ENCODE data around the gene SRRM1. TPM values are rescaled to one million over a fixed set of nuclear protein-coding genes. Genes with fewer than 3 reads are reported as not detected.

The SRRM1 gene
- total RNA-seq, 1 experiment from 2014 or later: 128 TPM

GRCh38 chr1:24639881-24640280, 3.2 kb upstream of the SRRM1 start:
- Mint-ChIP-seq H3K9me3 (ENCODE audit: unreplicated experiment) (no peaks in the 10 kb centered on the region), H3K27me3 (ENCODE audit: insufficient read depth, unreplicated experiment) (peaks cover 2% of the 10 kb centered on the region), H3K36me3 (ENCODE audit: insufficient read depth, unreplicated experiment) (peaks cover 22% of the 10 kb centered on the region), H3K4me1 (ENCODE audit: low read depth, unreplicated experiment) (peaks cover 15% of the 10 kb centered on the region), H3K27ac (ENCODE audit: unreplicated experiment) (no peak overlapping the region), H3K4me3 (ENCODE audit: unreplicated experiment) (no peak overlapping the region)
- H3K36me3 ChIP-seq (ENCODE audit: control insufficient read depth, insufficient read depth, low read length): no peaks in the 10 kb centered on the region
- DNase-seq: no peak
- CTCF ChIA-PET: interaction anchor here (0.6 kb wide), 2 partner anchors 65 to 497 kb away, joined by 3 read pairs; partner anchors contain the start of gene IL22RA1
- POLR2A ChIA-PET: interaction anchor here (0.6 kb wide), 2 partner anchors 41 to 492 kb away, joined by 4 to 5 read pairs; no protein-coding TSS in a partner anchor
- no peak for TF ChIP-seq CTCF (IDR thresholded peaks at IDR 0.05; ENCODE audit: insufficient read depth in 1 of 2, low read depth in 1 of 2, low read length in 1 of 2, severe bottlenecking in 1 of 2, unreplicated experiment in 1 of 2)
- H3K4me1 ChIP-seq: peaks cover 9% of the 10 kb centered on the region
- intact Hi-C loops (cut with micrococcal nuclease; ENCODE audit: unreplicated experiment): loop anchor here (5.0 to 10.0 kb wide), 2 partner anchors 85 to 443 kb away; partner anchors contain the start of gene NCMAP
- no peak overlapping the region for H3K4me3 ChIP-seq (ENCODE audit: low read depth, low read length)
- no peaks in the 10 kb centered on the region for H3K27me3 ChIP-seq (replicated peaks; ENCODE audit: control insufficient read depth, insufficient read depth, low read length)
- no TSS peak for BruUV-seq (replicated peaks)
- H3K9me3 ChIP-seq: no peaks in the 10 kb centered on the region

- Histone ChIP-seq H3K27me3 (replicated peaks; ENCODE audit: control insufficient read depth, insufficient read depth, low read length) (no peaks in the 10 kb centered on the region), H3K4me1 (peaks cover 12% of the 10 kb centered on the region), H3K36me3 (ENCODE audit: control insufficient read depth, insufficient read depth, low read length) (no peaks in the 10 kb centered on the region), H3K4me3 (ENCODE audit: low read depth, low read length) (no peak overlapping the region), H3K9me3 (no peaks in the 10 kb centered on the region)
- H3K27ac Mint-ChIP-seq (ENCODE audit: unreplicated experiment): peak overlapping the region; percentile 88
- CTCF ChIA-PET: interaction anchor here (0.6 kb wide), 2 partner anchors 65 to 498 kb away, joined by 3 read pairs; partner anchors contain the start of gene IL22RA1
- no peak for DNase-seq
- TF ChIP-seq CTCF (IDR thresholded peaks at IDR 0.05; ENCODE audit: insufficient read depth in 1 of 2, low read depth in 1 of 2, low read length in 1 of 2, severe bottlenecking in 1 of 2, unreplicated experiment in 1 of 2): no peak
- POLR2A ChIA-PET: interaction anchor here (0.6 kb wide), 2 partner anchors 41 to 493 kb away, joined by 4 to 5 read pairs; no protein-coding TSS in a partner anchor
- intact Hi-C loops (cut with micrococcal nuclease; ENCODE audit: unreplicated experiment): no loop called here
- H3K27me3 Mint-ChIP-seq (ENCODE audit: insufficient read depth, unreplicated experiment): peaks cover 2% of the 10 kb centered on the region
- H3K4me3 Mint-ChIP-seq (ENCODE audit: unreplicated experiment): no peak overlapping the region
- H3K4me1 Mint-ChIP-seq (ENCODE audit: low read depth, unreplicated experiment): peaks cover 18% of the 10 kb centered on the region
- no peaks in the 10 kb centered on the region for H3K9me3 Mint-ChIP-seq (ENCODE audit: unreplicated experiment)
- peaks cover 24% of the 10 kb centered on the region for H3K36me3 Mint-ChIP-seq (ENCODE audit: insufficient read depth, unreplicated experiment)
- no TSS peak for BruUV-seq (replicated peaks)
These were observed 2.8 kb upstream of the SRRM1 start for GRCh38 chr1:24640288-24640687.

- Histone ChIP-seq H3K4me3 (ENCODE audit: low read depth, low read length) (peak overlapping the region; percentile 35), H3K27me3 (replicated peaks; ENCODE audit: control insufficient read depth, insufficient read depth, low read length) (no peaks in the 10 kb centered on the region), H3K9me3 (no peaks in the 10 kb centered on the region), H3K4me1 (peaks cover 12% of the 10 kb centered on the region), H3K36me3 (ENCODE audit: control insufficient read depth, insufficient read depth, low read length) (no peaks in the 10 kb centered on the region)
- no peak for TF ChIP-seq CTCF (IDR thresholded peaks at IDR 0.05; ENCODE audit: insufficient read depth in 1 of 2, low read depth in 1 of 2, low read length in 1 of 2, severe bottlenecking in 1 of 2, unreplicated experiment in 1 of 2)
- BruUV-seq (replicated peaks): no TSS peak
- ChIA-PET POLR2A (no interaction called here), CTCF (interaction anchor here (0.5 to 0.7 kb wide), 2 partner anchors 226 to 491 kb away, joined by 3 read pairs; partner anchors contain the start of gene NIPAL3)
- Mint-ChIP-seq H3K36me3 (ENCODE audit: insufficient read depth, unreplicated experiment) (peaks cover 38% of the 10 kb centered on the region), H3K4me3 (ENCODE audit: unreplicated experiment) (peak overlapping the region; percentile 74), H3K27me3 (ENCODE audit: insufficient read depth, unreplicated experiment) (peaks cover 2% of the 10 kb centered on the region), H3K27ac (ENCODE audit: unreplicated experiment) (peak overlapping the region; percentile 88), H3K4me1 (ENCODE audit: low read depth, unreplicated experiment) (peaks cover 18% of the 10 kb centered on the region), H3K9me3 (ENCODE audit: unreplicated experiment) (no peaks in the 10 kb centered on the region)
- no peak for DNase-seq
- intact Hi-C loops (cut with micrococcal nuclease; ENCODE audit: unreplicated experiment): no loop called here
These were observed 1.4 kb upstream of the SRRM1 start for GRCh38 chr1:24641646-24642151.
